GM12873 (cell line): ENCODE results near the gene KLC1.
A peak's percentile ranks its signal among the peaks of the same experiment; 100 is the strongest.

Experiments
- TF ChIP-seq, protein P1 (sequence below): IDR thresholded peaks from 2 replicates; pipeline ENCODE4 v1.5.1; 2012; ENCODE audit warnings: low read depth, mild to moderate bottlenecking, moderate library complexity, low read length, control low read depth; ENCODE audit not compliant: insufficient read depth; ENCODE audit errors: missing control alignments

Gene KLC1

DNA sequence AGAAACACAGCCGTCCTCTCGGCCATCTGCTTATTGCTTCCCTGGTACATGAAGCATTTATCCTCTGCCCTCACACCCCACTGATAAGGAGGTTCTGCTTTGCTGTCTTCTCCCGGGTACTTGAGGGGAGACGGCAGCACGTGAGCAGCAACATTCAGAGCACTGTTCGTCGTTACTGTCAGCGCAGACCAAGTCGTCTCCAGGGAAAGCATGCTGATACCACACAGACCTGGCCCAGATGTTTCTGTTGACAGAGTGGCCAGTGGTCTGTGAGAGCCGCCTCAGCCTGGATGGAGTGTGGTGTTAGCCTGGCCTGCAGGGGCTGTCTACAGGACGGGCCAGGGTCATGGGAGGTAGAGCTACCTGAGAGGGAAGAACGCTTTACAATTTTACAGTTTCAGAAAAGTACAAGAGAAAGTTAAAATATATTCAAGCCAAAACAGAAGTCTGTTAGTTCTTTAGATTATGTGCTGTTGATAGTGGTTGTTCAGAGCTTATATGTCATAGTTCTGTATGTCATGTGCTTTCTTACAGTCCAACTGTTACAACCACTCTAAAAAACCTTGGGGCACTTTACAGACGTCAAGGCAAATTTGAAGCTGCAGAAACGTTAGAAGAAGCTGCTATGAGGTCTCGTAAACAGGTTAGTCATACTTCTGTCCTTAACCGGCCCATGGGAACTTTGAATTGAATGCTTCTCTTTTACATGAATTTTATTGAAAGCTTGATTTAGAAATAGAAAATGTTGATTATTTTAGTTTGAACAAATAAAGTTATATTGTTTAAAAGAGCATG is 48.1 kb downstream of the KLC1 start:
- TF ChIP-seq, protein P1, sequence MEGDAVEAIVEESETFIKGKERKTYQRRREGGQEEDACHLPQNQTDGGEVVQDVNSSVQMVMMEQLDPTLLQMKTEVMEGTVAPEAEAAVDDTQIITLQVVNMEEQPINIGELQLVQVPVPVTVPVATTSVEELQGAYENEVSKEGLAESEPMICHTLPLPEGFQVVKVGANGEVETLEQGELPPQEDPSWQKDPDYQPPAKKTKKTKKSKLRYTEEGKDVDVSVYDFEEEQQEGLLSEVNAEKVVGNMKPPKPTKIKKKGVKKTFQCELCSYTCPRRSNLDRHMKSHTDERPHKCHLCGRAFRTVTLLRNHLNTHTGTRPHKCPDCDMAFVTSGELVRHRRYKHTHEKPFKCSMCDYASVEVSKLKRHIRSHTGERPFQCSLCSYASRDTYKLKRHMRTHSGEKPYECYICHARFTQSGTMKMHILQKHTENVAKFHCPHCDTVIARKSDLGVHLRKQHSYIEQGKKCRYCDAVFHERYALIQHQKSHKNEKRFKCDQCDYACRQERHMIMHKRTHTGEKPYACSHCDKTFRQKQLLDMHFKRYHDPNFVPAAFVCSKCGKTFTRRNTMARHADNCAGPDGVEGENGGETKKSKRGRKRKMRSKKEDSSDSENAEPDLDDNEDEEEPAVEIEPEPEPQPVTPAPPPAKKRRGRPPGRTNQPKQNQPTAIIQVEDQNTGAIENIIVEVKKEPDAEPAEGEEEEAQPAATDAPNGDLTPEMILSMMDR = no peak

DNA sequence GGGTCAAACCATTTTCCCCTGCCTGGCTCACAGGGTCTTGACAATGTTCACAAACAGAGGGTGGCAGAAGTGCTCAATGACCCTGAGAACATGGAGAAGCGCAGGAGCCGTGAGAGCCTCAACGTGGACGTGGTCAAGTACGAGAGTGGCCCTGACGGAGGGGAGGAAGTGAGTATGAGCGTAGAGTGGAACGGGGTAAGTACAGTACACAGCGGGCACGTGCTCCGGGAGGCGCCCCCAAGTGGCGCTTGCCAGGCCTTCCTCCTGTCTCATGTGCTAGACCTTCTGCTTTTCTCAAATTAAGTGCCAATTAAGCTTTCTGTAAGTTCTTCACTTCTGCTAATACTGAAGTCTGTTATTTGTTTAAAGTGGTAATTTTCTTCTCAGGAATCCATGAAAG is 50.3 kb downstream of the KLC1 start:
- TF ChIP-seq, protein P1 = peak; percentile 92

DNA sequence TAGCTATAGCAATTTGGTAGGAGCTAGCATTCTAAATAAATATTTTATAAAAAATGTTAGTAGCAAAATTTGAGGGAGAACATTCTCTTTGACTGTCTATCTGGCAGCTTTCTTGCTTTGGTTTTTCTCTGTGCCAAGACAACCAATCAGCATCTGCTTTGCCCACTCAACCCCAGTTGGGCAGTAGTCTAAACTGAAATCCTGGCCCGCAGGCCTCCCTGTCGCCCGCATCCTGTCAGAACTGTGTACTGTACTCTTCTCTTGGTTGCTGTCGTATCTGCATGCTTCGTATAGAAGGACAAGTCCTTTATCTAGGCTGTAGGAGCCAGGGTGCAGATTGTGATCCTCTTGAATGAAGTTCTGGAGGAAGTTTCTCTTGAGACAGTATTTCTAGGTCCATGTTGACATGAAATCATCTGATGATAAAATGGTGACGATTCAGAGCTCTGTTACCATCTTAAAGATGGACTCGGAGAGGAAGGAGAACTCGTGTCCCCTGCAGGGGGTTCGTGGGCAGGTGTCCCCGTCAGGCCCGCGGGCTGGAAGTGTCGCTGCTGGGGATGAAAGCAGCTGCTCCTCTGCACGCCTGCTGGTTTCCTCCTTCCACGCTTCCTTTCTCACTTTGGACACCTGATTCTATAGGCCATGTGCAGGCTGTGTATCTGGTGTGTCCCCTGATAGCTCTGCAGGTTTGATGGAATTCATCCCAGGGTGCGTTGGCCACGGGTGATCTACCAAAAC is 51.6 kb downstream of the KLC1 start:
- TF ChIP-seq, protein P1 = no peak

DNA sequence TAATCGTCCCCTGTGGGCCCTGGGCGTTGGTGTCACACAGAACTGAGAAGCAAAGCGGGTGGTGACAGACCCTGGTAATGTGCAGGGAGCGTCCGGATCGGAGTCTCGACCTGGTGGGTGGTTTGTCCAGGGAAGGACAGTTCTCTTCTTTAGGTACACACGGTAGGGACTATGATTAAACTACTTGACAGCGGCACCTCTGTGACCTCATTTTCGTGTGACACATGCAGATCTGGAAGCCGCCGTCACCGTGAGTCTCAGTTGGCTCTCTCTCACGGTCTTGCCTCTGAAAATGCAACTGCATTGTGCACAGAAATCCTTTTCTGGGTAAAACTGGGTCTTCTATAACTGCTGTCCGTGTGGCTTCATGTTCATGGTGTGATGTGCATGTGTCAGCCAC is 54.1 kb downstream of the KLC1 start:
- TF ChIP-seq, protein P1 = no peak

DNA sequence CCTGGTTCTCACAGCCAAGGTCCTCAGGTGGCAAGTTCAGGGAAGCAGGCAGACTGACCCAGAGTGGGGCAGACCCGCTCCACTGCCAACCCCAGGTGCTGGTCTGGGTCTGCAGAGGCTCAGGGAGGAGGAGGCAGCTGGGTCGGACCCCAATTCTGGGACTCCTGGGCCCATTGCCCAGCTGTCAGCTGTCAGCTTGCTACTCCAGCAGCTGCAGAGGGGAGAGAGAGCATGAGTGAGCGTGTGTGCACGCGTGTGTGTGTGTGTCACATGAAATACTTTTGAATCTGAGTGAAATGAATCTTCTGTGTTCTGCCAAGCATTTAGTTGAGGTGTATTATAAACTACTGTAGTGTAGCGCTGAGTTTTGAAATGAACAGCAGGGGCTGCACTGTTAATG is 55.5 kb downstream of the KLC1 start:
- TF ChIP-seq, protein P1 = no peak

DNA sequence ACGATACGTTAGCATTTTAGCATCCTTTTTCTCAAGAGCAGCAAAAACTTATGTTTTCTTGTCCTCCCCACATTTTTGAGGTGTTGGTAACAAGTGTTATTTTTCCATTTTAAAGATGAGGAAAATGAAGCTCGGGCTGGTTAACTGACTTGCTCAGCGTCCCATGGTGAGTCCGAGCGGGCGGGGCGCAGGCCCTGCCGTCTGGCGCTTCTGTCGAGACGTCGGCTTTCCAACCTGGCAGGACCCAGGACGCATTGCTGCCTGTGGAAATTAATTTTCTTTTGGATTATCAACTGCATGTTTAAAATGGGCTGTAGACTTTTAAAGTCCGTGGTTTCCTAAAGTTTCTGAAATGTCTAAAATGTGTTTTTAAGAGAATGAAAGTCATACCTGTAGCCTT is 55.9 kb downstream of the KLC1 start:
- TF ChIP-seq, protein P1 = no peak

DNA sequence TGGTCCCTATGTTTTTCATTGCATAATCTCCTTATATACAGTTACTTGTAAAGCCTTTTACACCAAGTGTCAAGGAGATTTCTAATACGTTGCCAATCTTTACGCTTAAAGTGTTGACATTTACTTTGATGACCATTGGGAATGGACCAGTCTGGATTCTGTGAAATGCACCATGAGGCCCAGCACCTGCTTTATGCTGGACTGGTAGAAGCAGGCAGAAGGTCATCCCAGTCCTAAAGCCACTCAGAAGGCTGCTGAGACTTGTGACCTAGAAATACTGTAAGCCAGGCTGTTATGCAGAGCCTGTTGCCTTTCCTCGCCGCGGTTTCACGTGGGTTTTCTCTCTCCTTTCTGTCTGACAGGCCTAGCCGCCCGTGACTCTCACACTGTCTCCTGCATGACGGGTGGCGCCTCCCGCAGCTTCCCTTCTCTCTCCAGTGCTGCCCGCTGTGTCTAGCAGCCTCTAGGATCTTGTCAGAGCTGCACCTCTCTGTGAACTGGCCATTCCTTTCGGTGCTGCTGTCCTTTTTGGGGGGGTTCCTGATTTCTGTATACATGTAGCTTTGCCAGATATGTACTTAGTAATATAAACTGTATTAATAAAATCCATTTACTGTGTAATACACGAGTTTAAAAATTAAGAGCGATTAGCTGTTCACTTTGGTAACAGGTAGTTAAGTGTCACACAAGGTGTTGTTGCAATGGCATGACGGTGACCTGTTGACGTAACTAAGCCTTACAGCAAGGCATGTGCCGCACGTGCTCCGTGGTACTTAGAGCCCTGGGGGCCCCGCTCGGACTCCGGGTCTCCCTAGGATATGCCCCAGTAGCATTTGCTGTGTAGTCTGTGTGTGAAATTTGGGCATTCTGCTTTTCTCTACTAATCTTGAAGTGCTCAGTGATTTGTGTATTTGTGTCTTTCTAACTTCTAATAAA is 56.5 kb downstream of the KLC1 start:
- TF ChIP-seq, protein P1 = no peak
